Fibroblast of skin of abdomen (primary cell): Measurements from ENCODE around the gene UBASH3A.

ENCODE experiments used
- DNase-seq: peaks from one replicate; pipeline ENCODE4 v3.0.0-alpha.2; 2013

UBASH3A gene

GRCh38 chr21:42453224-42453985 is 49.7 kb downstream of the UBASH3A start:
- no peak for DNase-seq

- no peak for DNase-seq
These were observed 50.4 kb downstream of the UBASH3A start for GRCh38 chr21:42453986-42454570.

- DNase-seq, result no peak
These were observed 51.1 kb downstream of the UBASH3A start for GRCh38 chr21:42454786-42455185.

- no peak for DNase-seq
These were observed 51.5 kb downstream of the UBASH3A start for GRCh38 chr21:42455196-42455595.

- no peak for DNase-seq
These were observed 52.2 kb downstream of the UBASH3A start for GRCh38 chr21:42455754-42456440.

- no peak for DNase-seq
These were observed 52.8 kb downstream of the UBASH3A start for GRCh38 chr21:42456457-42456856.

GRCh38 chr21:42459082-42459460 is 55.4 kb downstream of the UBASH3A start:
- DNase-seq, result no peak

GRCh38 chr21:42459546-42460215 is 56.0 kb downstream of the UBASH3A start:
- no peak for DNase-seq

- DNase-seq, result no peak
These were observed 56.9 kb downstream of the UBASH3A start for GRCh38 chr21:42460391-42461184.

GRCh38 chr21:42461185-42461520 is 57.5 kb downstream of the UBASH3A start:
- no peak for DNase-seq

- no peak for DNase-seq
These were observed 58.5 kb downstream of the UBASH3A start for GRCh38 chr21:42461881-42462877.

- peak; percentile 21 for DNase-seq
These were observed 60.3 kb downstream of the UBASH3A start for GRCh38 chr21:42463861-42464515.

- no peak for DNase-seq
These were observed 61.5 kb downstream of the UBASH3A start for GRCh38 chr21:42465008-42465802.

GRCh38 chr21:42465803-42466127 is 62.1 kb downstream of the UBASH3A start:
- no peak for DNase-seq

GRCh38 chr21:42466700-42467099 is 63.0 kb downstream of the UBASH3A start:
- DNase-seq, result no peak

GRCh38 chr21:42467140-42467983 is 63.7 kb downstream of the UBASH3A start:
- DNase-seq, result no peak

- no peak for DNase-seq
These were observed 64.9 kb downstream of the UBASH3A start for GRCh38 chr21:42468491-42469131.

- DNase-seq, result no peak
These were observed 65.6 kb downstream of the UBASH3A start for GRCh38 chr21:42469272-42469671.
